HepG2 (cell line): Measurements from ENCODE around the gene FAM9B. TPM values are rescaled to one million over a fixed set of nuclear protein-coding genes. Genes with fewer than 3 reads are reported as not detected.

Source experiments
- ATAC-seq: fragments of 200-7000 bp; cut with Tn5 transposase; 3 replicates; pipeline ENCODE4 v1.9.1; 2020; ENCODE audit warnings: mild to moderate bottlenecking, moderate library complexity
- BruUV-seq: library from RNA; stranded (reverse); fragments of 400-500 nt; replicated peaks from 2 replicates; lab custom pipeline; 2021; lab: Mats Ljungman, UMichigan
- CTCF ChIA-PET: fragments of 300-600 bp; formaldehyde crosslinking; extraction: SDS; loops from one replicate; lab custom pipeline; 2021; ENCODE audit warnings: low total read pairs, inconsistent platforms, low intra/inter-chr PET ratio; lab: Yijun Ruan, JAX
- POLR2A ChIA-PET: fragments of 350-600 bp; sonication (Branson Sonifier 250); formaldehyde crosslinking; loops from one replicate; lab custom pipeline; 2020; ENCODE audit warnings: antibody characterized with exemption, inconsistent platforms; lab: Yijun Ruan, JAX
- DNase-seq: peaks from one replicate; pipeline ENCODE4 v3.0.0-alpha.2; 2015; ENCODE audit warnings: low spot score
- FAIRE-seq: peaks from 3 replicates; lab custom pipeline; 2011; peaks lifted over from hg19 to GRCh38; lab: Jason Lieb, UNC
- H2AFZ ChIP-seq: one replicate; pipeline ENCODE4 v1.6.1; 2011; ENCODE audit warnings: low read length, inconsistent platforms
- H3K27ac ChIP-seq: fragments of 300-600 bp; 3 replicates; pipeline ENCODE4 v1.8.0; 2011; ENCODE audit warnings: mixed run types, mild to moderate bottlenecking, mixed read lengths, low read length, inconsistent platforms; ENCODE audit not compliant: insufficient read depth; ENCODE audit errors: extremely low read length
- H3K27me3 ChIP-seq, 2 experiments: fragments of 200-600 bp in 1 of 2; 2 replicates in 1 of 2; 3 replicates in 1 of 2; pipeline versions ENCODE4 v1.6.0 to v1.8.0; 2011; ENCODE audit warnings: low read length in 2 of 2, mild to moderate bottlenecking in 2 of 2, moderate library complexity in 2 of 2, inconsistent platforms in 1 of 2; ENCODE audit not compliant: insufficient read depth in 2 of 2, control insufficient read depth in 1 of 2
- H3K36me3 ChIP-seq, 2 experiments: fragments of 200-600 bp in 1 of 2; replicated peaks in 1 of 2; 2 replicates in 1 of 2; 3 replicates in 1 of 2; pipeline versions ENCODE4 v1.5.1 to v1.8.0; 2011; ENCODE audit warnings: low read length in 2 of 2, inconsistent platforms in 1 of 2; ENCODE audit not compliant: insufficient read depth in 2 of 2, control insufficient read depth in 1 of 2
- H3K4me1 ChIP-seq: 2 replicates; pipeline ENCODE4 v1.5.1; 2012; ENCODE audit warnings: low read length, inconsistent platforms; ENCODE audit not compliant: insufficient read depth
- H3K4me2 ChIP-seq: 2 replicates; pipeline ENCODE4 v1.6.0; 2011; ENCODE audit warnings: low read depth, low read length, inconsistent platforms
- H3K4me3 ChIP-seq, 3 experiments: fragments of 200-600 bp in 1 of 3; sonication (generic), shearing (Covaris generic) in 1 of 3; replicated peaks in 1 of 3; 2 replicates each; pipeline ENCODE4 v1.5.1; 2011 to 2016; ENCODE audit warnings: low read length in 3 of 3, inconsistent platforms in 2 of 3, low read depth in 2 of 3, mild to moderate bottlenecking in 2 of 3, control low read depth in 1 of 3, mixed read lengths in 1 of 3; ENCODE audit not compliant: insufficient read depth in 1 of 3
- H3K79me2 ChIP-seq: one replicate; pipeline ENCODE4 v1.6.1; 2011; ENCODE audit warnings: low read length, inconsistent platforms; ENCODE audit not compliant: insufficient read depth
- H3K9ac ChIP-seq: 2 replicates; pipeline ENCODE4 v1.6.0; 2011; ENCODE audit warnings: mild to moderate bottlenecking, low read depth, low read length, inconsistent platforms; ENCODE audit not compliant: insufficient read depth
- H3K9me3 ChIP-seq: 2 replicates; pipeline ENCODE4 v1.5.1; 2012; ENCODE audit warnings: mild to moderate bottlenecking, low read length
- H4K20me1 ChIP-seq: 2 replicates; pipeline ENCODE4 v1.6.0; 2011; ENCODE audit warnings: inconsistent platforms, mild to moderate bottlenecking, low read length, moderate library complexity; ENCODE audit not compliant: insufficient read depth
- ATF7 ChIP-seq, 2 experiments: fragments of 450-650 bp in 1 of 2; sonication (generic) in 1 of 2; formaldehyde crosslinking in 1 of 2; IDR thresholded peaks; 2 replicates each; pipeline versions ENCODE4 v1.4.0 to v1.6.1; 2016 to 2020; ENCODE audit warnings: antibody characterized with exemption in 1 of 2, mild to moderate bottlenecking in 1 of 2, missing genetic modification reagents in 1 of 2
- FOXM1 ChIP-seq: sonication (generic); formaldehyde crosslinking; IDR thresholded peaks from 2 replicates; pipeline ENCODE4 v1.5.0; 2020; ENCODE audit warnings: missing genetic modification reagents
- HIC2 ChIP-seq: sonication (generic); formaldehyde crosslinking; IDR thresholded peaks from 2 replicates; pipeline ENCODE4 v1.9.0; 2022; ENCODE audit warnings: low read depth, missing genetic modification reagents
- HOXA9 ChIP-seq: sonication (generic); formaldehyde crosslinking; IDR thresholded peaks from 2 replicates; pipeline ENCODE4 v1.8.1; 2022; ENCODE audit warnings: missing genetic modification reagents, mild to moderate bottlenecking, moderate library complexity, borderline replicate concordance
- KDM6A ChIP-seq: IDR thresholded peaks from 2 replicates; pipeline ENCODE4 v1.6.1; 2016; ENCODE audit warnings: low read depth
- MTA1 ChIP-seq: sonication (generic); formaldehyde crosslinking; IDR thresholded peaks from 2 replicates; pipeline ENCODE4 v1.4.0; 2020; ENCODE audit warnings: missing genetic modification reagents, mild to moderate bottlenecking, borderline replicate concordance
- PHF5A ChIP-seq: IDR thresholded peaks from one replicate; pipeline ENCODE4 v1.6.1; 2018; ENCODE audit warnings: low read depth, missing genetic modification reagents; ENCODE audit not compliant: unreplicated experiment
- REL ChIP-seq: sonication (generic); formaldehyde crosslinking; conservative IDR thresholded peaks from 2 replicates; pipeline ENCODE4 v1.8.0; 2022; ENCODE audit warnings: mild to moderate bottlenecking, missing genetic modification reagents, moderate library complexity
- RORA ChIP-seq: sonication (generic); formaldehyde crosslinking; IDR thresholded peaks from 2 replicates; pipeline ENCODE4 v1.5.0; 2020; ENCODE audit warnings: mild to moderate bottlenecking, missing genetic modification reagents, moderate library complexity
- SOX5 ChIP-seq: IDR thresholded peaks from 2 replicates; pipeline ENCODE4 v1.6.1; 2016; ENCODE audit warnings: borderline replicate concordance
- TAF1 ChIP-seq: sonication (generic); formaldehyde crosslinking; IDR thresholded peaks from 2 replicates; pipeline ENCODE4 v1.4.0; 2020; ENCODE audit warnings: missing genetic modification reagents
- TCF7 ChIP-seq: sonication (generic); IDR thresholded peaks from 2 replicates; pipeline ENCODE4 v1.6.1; 2016; ENCODE audit warnings: antibody characterized with exemption, low read depth
- ZFP36L2 ChIP-seq: sonication (generic); formaldehyde crosslinking; IDR thresholded peaks from 2 replicates; pipeline ENCODE4 v1.4.0; 2020; ENCODE audit warnings: missing genetic modification reagents
- ZNF207 ChIP-seq: fragments of 450-650 bp; IDR thresholded peaks from 2 replicates; pipeline ENCODE4 v1.6.1; 2016; ENCODE audit warnings: antibody characterized with exemption, borderline replicate concordance
- ZNF430 ChIP-seq: sonication (generic); formaldehyde crosslinking; IDR thresholded peaks from 2 replicates; pipeline ENCODE4 v1.9.0; 2021; ENCODE audit warnings: mild to moderate bottlenecking, missing genetic modification reagents
- ZNF839 ChIP-seq: sonication (generic); formaldehyde crosslinking; IDR thresholded peaks from 2 replicates; pipeline ENCODE4 v1.4.0; 2020; ENCODE audit warnings: missing genetic modification reagents, mild to moderate bottlenecking, borderline replicate concordance
- WGBS: methylation state at CpG from one replicate; pipeline ENCODE4 v1.1.6; 2017; ENCODE audit warnings: low lambda C conversion rate; 5-methylcytosine and 5-hydroxymethylcytosine counted together
- in situ Hi-C: cut with HindIII; loops from 2 replicates; pipeline ENCODE4 v1.10.0; 2017; ENCODE audit warnings: low pct_unique_long_range_greater_than_20kb; ENCODE audit not compliant: extremely low pct_ligation_motif_present
- intact Hi-C: fragments of 100-400 bp; cut with micrococcal nuclease; formaldehyde crosslinking; loops from one replicate; pipeline ENCODE4 v1.10.0; 2022; ENCODE audit not compliant: unreplicated experiment
- polyA plus RNA-seq, 8 experiments: library from polyadenylated mRNA; depleted of rRNA in 3 of 8; stranded (reverse) in 7 of 8; unstranded in 1 of 8; fragments of >200 nt; fragmentation: Illumina TruSeq in 4 of 8; extraction: Trizol in 4 of 8; gene quantifications; 2 replicates each; pipeline versions ENCODE4 v1.2.1 to v1.2.3, GENCODE V29; 2011 to 2016; ENCODE audit warnings: low read depth in 4 of 8, missing spikeins in 1 of 8, mixed read lengths in 1 of 8; ENCODE audit not compliant: insufficient read depth in 1 of 8
- total RNA-seq, 5 experiments: library from RNA; depleted of rRNA; stranded (reverse); fragments of >200 nt; fragmentation: Illumina TruSeq; extraction: Trizol; gene quantifications; 2 replicates each; pipeline ENCODE4 v1.2.3, GENCODE V29; 2016; ENCODE audit warnings: low read depth in 1 of 5
- TF ChIP-seq, protein P1 (sequence below): sonication (generic); formaldehyde crosslinking; IDR thresholded peaks from 2 replicates; pipeline ENCODE4 v1.5.0; 2020; ENCODE audit warnings: missing genetic modification reagents, mild to moderate bottlenecking, borderline replicate concordance
- TF ChIP-seq, protein P2 (sequence below): fragments of 450-650 bp; IDR thresholded peaks from 2 replicates; pipeline ENCODE4 v1.6.1; 2017
- TF ChIP-seq, protein P3 (sequence below): sonication (generic); formaldehyde crosslinking; IDR thresholded peaks from 2 replicates; pipeline ENCODE4 v1.4.0; 2020; ENCODE audit warnings: missing genetic modification reagents, borderline replicate concordance

FAM9B gene
- total and polyA plus RNA-seq, 2 of the 13 experiments (the other 11 are each of a cell fraction or from before 2014, with no cell fraction given) = not detected

GRCh38 chrX:9055354-9055753, 21.4 kb upstream of the FAM9B start (continued):
- TF ChIP-seq, protein P1, sequence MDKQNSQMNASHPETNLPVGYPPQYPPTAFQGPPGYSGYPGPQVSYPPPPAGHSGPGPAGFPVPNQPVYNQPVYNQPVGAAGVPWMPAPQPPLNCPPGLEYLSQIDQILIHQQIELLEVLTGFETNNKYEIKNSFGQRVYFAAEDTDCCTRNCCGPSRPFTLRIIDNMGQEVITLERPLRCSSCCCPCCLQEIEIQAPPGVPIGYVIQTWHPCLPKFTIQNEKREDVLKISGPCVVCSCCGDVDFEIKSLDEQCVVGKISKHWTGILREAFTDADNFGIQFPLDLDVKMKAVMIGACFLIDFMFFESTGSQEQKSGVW = no peak
- TF ChIP-seq, protein P2, sequence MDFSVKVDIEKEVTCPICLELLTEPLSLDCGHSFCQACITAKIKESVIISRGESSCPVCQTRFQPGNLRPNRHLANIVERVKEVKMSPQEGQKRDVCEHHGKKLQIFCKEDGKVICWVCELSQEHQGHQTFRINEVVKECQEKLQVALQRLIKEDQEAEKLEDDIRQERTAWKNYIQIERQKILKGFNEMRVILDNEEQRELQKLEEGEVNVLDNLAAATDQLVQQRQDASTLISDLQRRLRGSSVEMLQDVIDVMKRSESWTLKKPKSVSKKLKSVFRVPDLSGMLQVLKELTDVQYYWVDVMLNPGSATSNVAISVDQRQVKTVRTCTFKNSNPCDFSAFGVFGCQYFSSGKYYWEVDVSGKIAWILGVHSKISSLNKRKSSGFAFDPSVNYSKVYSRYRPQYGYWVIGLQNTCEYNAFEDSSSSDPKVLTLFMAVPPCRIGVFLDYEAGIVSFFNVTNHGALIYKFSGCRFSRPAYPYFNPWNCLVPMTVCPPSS = no peak
- TF ChIP-seq ZNF839 (CRISPR knock-in tag) (no peak), KDM6A (CRISPR knock-in tag) (no peak), REL (CRISPR knock-in tag) (no peak)

GRCh38 chrX:9052081-9052480, 18.2 kb upstream of the FAM9B start:
- DNase-seq (no peak), FAIRE-seq (no peak), ATAC-seq (no peak)
- Histone ChIP-seq H3K27me3 (no peaks in the 10 kb centered on the region), H3K27ac (no peak overlapping the region), H4K20me1 (no peaks in the 10 kb centered on the region), H2AFZ (no peak overlapping the region), H3K9ac (no peak overlapping the region), H3K36me3 (no peaks in the 10 kb centered on the region), H3K4me2 (no peak overlapping the region), H3K79me2 (no peaks in the 10 kb centered on the region), H3K4me1 (no peaks in the 10 kb centered on the region), H3K9me3 (no peaks in the 10 kb centered on the region), H3K4me3 (no peak overlapping the region)
- POLR2A ChIA-PET = no interaction called here
- in situ Hi-C loops = no loop called here
- BruUV-seq = no TSS peak
- CTCF ChIA-PET = no interaction called here
- intact Hi-C loops = no loop called here
- WGBS = 0% methylated on average over 3 of the region's 3 CpGs
- TF ChIP-seq MTA1 (CRISPR knock-in tag) (no peak), PHF5A (CRISPR knock-in tag) (no peak), RORA (CRISPR knock-in tag) (no peak), ATF7 (IDR thresholded peaks at IDR 0.05) (no peak), ATF7 (CRISPR knock-in tag; IDR thresholded peaks at IDR 0.05) (no peak), TAF1 (CRISPR knock-in tag) (no peak), TCF7 (no peak), ZFP36L2 (CRISPR knock-in tag) (no peak), FOXM1 (CRISPR knock-in tag) (no peak), HOXA9 (CRISPR knock-in tag) (no peak), HIC2 (no peak), ZNF430 (CRISPR knock-in tag) (no peak), ZNF207 (no peak), SOX5 (CRISPR knock-in tag) (no peak)
- TF ChIP-seq, protein P3, sequence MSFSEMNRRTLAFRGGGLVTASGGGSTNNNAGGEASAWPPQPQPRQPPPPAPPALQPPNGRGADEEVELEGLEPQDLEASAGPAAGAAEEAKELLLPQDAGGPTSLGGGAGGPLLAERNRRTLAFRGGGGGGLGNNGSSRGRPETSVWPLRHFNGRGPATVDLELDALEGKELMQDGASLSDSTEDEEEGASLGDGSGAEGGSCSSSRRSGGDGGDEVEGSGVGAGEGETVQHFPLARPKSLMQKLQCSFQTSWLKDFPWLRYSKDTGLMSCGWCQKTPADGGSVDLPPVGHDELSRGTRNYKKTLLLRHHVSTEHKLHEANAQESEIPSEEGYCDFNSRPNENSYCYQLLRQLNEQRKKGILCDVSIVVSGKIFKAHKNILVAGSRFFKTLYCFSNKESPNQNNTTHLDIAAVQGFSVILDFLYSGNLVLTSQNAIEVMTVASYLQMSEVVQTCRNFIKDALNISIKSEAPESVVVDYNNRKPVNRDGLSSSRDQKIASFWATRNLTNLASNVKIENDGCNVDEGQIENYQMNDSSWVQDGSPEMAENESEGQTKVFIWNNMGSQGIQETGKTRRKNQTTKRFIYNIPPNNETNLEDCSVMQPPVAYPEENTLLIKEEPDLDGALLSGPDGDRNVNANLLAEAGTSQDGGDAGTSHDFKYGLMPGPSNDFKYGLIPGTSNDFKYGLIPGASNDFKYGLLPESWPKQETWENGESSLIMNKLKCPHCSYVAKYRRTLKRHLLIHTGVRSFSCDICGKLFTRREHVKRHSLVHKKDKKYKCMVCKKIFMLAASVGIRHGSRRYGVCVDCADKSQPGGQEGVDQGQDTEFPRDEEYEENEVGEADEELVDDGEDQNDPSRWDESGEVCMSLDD (CRISPR knock-in tag) = no peak
